ENCODE data around the gene TMEM74B.

Gene TMEM74B

DNA sequence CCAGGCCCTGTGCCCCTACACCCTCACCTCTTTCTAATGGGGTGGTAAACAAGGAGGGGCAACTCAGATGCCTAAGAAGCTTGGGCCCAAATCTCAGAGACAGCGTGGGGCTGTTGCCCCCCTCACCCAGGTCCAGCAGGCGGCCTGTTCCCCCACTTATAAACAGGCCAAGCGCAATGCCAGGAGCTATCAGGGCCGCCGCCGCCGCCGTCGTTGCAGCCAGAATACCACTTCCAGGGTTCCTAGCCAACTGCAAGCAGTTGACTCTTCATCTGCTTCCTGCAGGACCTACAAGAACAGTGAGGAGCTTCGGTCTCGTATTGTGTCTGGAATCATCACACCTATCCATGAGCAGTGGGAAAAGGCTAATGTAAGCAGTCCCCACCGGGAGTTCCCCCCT lies 49.9 kb downstream of the TMEM74B start:
- TF ChIP-seq, protein P1, sequence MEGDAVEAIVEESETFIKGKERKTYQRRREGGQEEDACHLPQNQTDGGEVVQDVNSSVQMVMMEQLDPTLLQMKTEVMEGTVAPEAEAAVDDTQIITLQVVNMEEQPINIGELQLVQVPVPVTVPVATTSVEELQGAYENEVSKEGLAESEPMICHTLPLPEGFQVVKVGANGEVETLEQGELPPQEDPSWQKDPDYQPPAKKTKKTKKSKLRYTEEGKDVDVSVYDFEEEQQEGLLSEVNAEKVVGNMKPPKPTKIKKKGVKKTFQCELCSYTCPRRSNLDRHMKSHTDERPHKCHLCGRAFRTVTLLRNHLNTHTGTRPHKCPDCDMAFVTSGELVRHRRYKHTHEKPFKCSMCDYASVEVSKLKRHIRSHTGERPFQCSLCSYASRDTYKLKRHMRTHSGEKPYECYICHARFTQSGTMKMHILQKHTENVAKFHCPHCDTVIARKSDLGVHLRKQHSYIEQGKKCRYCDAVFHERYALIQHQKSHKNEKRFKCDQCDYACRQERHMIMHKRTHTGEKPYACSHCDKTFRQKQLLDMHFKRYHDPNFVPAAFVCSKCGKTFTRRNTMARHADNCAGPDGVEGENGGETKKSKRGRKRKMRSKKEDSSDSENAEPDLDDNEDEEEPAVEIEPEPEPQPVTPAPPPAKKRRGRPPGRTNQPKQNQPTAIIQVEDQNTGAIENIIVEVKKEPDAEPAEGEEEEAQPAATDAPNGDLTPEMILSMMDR (IDR thresholded peaks at IDR 0.05; ENCODE audit: extremely low read depth, missing control alignments) = no peak
- DNase-seq (ENCODE audit: low spot score) = no peak

DNA sequence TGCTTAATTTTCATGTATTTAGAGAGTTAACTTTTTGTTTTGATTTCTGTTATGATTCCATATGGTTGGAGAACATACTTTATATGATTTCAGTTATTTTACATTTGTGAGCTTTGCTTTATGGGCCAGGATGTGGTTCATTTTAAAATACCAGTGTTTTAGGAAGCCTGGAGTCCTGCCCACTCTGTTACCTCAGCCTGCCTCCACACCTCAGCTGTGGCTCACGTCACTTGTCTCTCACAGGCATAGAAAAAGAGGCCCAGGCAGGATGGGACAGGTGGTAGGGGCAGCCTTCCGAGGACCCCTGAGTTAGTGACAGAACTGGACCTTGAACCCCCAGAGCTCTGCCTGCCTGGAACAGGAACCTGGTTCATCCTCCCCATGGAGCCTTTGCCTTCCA lies 50.4 kb downstream of the TMEM74B start:
- DNase-seq (ENCODE audit: low spot score) = no peak
- TF ChIP-seq, protein P1 (IDR thresholded peaks at IDR 0.05; ENCODE audit: extremely low read depth, missing control alignments) = no peak

DNA sequence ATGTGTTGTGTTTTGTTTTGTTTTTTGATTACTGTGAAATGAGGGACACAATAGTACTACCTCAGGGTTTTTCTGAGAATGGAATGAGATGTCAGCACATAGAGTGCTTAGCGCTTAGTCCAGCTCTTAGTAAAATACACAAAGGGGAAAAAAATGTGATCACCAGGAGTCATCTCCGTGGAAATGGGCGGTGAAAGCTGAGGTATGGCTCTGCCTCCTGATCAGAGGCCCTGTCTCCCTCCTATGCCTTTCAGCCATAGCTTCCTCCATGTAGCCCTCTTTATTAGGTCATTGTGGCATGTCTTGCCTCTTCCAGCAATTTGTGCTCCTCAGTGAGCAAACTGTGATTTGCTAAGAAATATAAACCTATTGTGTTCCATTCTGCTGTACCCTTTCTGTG lies 53.4 kb downstream of the TMEM74B start:
- DNase-seq (ENCODE audit: low spot score) = no peak
- TF ChIP-seq, protein P1 (IDR thresholded peaks at IDR 0.05; ENCODE audit: extremely low read depth, missing control alignments) = no peak

DNA sequence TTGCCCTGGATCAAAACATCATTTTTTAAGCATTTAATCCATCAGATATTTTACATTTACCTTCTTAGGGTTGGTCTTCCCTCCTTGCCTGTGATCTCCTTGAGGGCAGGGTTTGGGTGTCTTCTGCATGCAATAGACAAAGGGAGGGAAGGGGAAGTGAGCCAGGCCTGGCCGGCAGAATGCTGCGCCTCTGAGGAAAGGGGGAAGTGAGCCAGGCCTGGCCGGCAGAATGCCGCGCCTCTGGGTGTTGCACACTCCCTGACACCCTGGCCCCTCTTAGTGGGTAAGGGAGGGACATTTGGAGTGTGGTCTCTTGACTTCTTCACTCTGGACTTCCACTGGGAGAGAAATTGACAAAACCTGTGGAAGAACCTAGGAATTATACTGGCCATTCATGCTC lies 53.9 kb downstream of the TMEM74B start:
- no peak for DNase-seq (ENCODE audit: low spot score)
- TF ChIP-seq, protein P1 (IDR thresholded peaks at IDR 0.05; ENCODE audit: extremely low read depth, missing control alignments) = no peak
